HepG2 (cell line): Measurements from ENCODE around the gene C1R. TPM values are rescaled to one million over a fixed set of nuclear protein-coding genes. Genes with fewer than 3 reads are reported as not detected.

Experiments
- AKAP8 ChIP-seq: sonication (generic); formaldehyde crosslinking; IDR thresholded peaks from 2 replicates; pipeline ENCODE4 v1.5.1; 2020; ENCODE audit warnings: mild to moderate bottlenecking, missing genetic modification reagents
- EHMT2 ChIP-seq: fragments of 200-600 bp; sonication (generic); IDR thresholded peaks from 2 replicates; pipeline ENCODE4 v1.7.0; 2017; ENCODE audit warnings: antibody characterized with exemption, low read depth, low read length, borderline replicate concordance
- GFI1 ChIP-seq: sonication (generic); formaldehyde crosslinking; IDR thresholded peaks from 2 replicates; pipeline ENCODE4 v1.5.0; 2020; ENCODE audit warnings: missing genetic modification reagents, mild to moderate bottlenecking, borderline replicate concordance
- HDAC6 ChIP-seq: fragments of 200-600 bp; sonication (generic); IDR thresholded peaks from 2 replicates; pipeline ENCODE4 v1.7.0; 2017; ENCODE audit warnings: mild to moderate bottlenecking, antibody characterized with exemption, low read length, low read depth
- HMG20A ChIP-seq: IDR thresholded peaks from 2 replicates; pipeline ENCODE4 v1.6.1; 2016; ENCODE audit warnings: borderline replicate concordance
- MXD4 ChIP-seq: IDR thresholded peaks from 2 replicates; pipeline ENCODE4 v1.6.1; 2016; ENCODE audit warnings: mild to moderate bottlenecking, missing biosample characterization, missing genetic modification reagents
- MXI1 ChIP-seq: IDR thresholded peaks from 3 replicates; pipeline ENCODE4 v1.6.1; 2012; ENCODE audit warnings: low read depth, low read length, inconsistent platforms, borderline replicate concordance
- POGZ ChIP-seq: sonication (generic); formaldehyde crosslinking; IDR thresholded peaks from 2 replicates; pipeline ENCODE4 v1.4.0; 2020; ENCODE audit warnings: mild to moderate bottlenecking, missing genetic modification reagents
- RFX3 ChIP-seq: IDR thresholded peaks from 2 replicates; pipeline ENCODE4 v1.6.1; 2016; ENCODE audit warnings: missing biosample characterization, missing genetic modification reagents
- RXRB ChIP-seq: IDR thresholded peaks from 2 replicates; pipeline ENCODE4 v1.6.1; 2016; ENCODE audit warnings: borderline replicate concordance, missing genetic modification reagents, missing compliant biosample characterization
- SMARCE1 ChIP-seq: fragments of 450-650 bp; IDR thresholded peaks from 2 replicates; pipeline ENCODE4 v1.6.1; 2017; ENCODE audit warnings: borderline replicate concordance
- SUZ12 ChIP-seq: fragments of 150-350 bp; IDR thresholded peaks from 2 replicates; pipeline ENCODE4 v1.6.1; 2014; ENCODE audit warnings: low read depth, low read length
- XBP1 ChIP-seq: sonication (generic); formaldehyde crosslinking; IDR thresholded peaks from 2 replicates; pipeline ENCODE4 v1.5.0; 2020; ENCODE audit warnings: missing genetic modification reagents
- XRCC5 ChIP-seq: fragments of 200-400 bp; formaldehyde crosslinking; optimal IDR thresholded peaks from 2 replicates; pipeline ENCODE3; 2017; ENCODE audit warnings: mild to moderate bottlenecking, low read length
- ZBTB7B ChIP-seq: sonication (generic); formaldehyde crosslinking; IDR thresholded peaks from 2 replicates; pipeline ENCODE4 v1.4.0; 2020; ENCODE audit warnings: missing genetic modification reagents
- ZNF205 ChIP-seq: IDR thresholded peaks from 2 replicates; pipeline ENCODE4 v1.6.1; 2018; ENCODE audit warnings: missing biosample characterization, missing genetic modification reagents
- ZNF335 ChIP-seq: sonication (generic); formaldehyde crosslinking; IDR thresholded peaks from 2 replicates; pipeline ENCODE4 v1.4.0; 2020; ENCODE audit warnings: missing genetic modification reagents
- ZNF563 ChIP-seq: sonication (generic); formaldehyde crosslinking; IDR thresholded peaks from 2 replicates; pipeline ENCODE4 v1.8.0; 2022; ENCODE audit warnings: mild to moderate bottlenecking, moderate library complexity, missing genetic modification reagents
- ZNF839 ChIP-seq: sonication (generic); formaldehyde crosslinking; IDR thresholded peaks from 2 replicates; pipeline ENCODE4 v1.4.0; 2020; ENCODE audit warnings: missing genetic modification reagents, mild to moderate bottlenecking, borderline replicate concordance
- polyA plus RNA-seq, 8 experiments: library from polyadenylated mRNA; depleted of rRNA in 3 of 8; stranded (reverse) in 7 of 8; unstranded in 1 of 8; fragments of >200 nt; fragmentation: Illumina TruSeq in 4 of 8; extraction: Trizol in 4 of 8; gene quantifications; 2 replicates each; pipeline versions ENCODE4 v1.2.1 to v1.2.3, GENCODE V29; 2011 to 2016; ENCODE audit warnings: low read depth in 4 of 8, missing spikeins in 1 of 8, mixed read lengths in 1 of 8; ENCODE audit not compliant: insufficient read depth in 1 of 8
- total RNA-seq, 5 experiments: library from RNA; depleted of rRNA; stranded (reverse); fragments of >200 nt; fragmentation: Illumina TruSeq; extraction: Trizol; gene quantifications; 2 replicates each; pipeline ENCODE4 v1.2.3, GENCODE V29; 2016; ENCODE audit warnings: low read depth in 1 of 5
- TF ChIP-seq, protein P1 (sequence below): sonication (generic); formaldehyde crosslinking; IDR thresholded peaks from 2 replicates; pipeline ENCODE4 v1.4.0; 2020; ENCODE audit warnings: missing genetic modification reagents
- TF ChIP-seq, protein P2 (sequence below): sonication (generic); formaldehyde crosslinking; IDR thresholded peaks from 2 replicates; pipeline ENCODE4 v1.8.1; 2023; ENCODE audit warnings: mild to moderate bottlenecking, missing genetic modification reagents
- TF ChIP-seq, protein P3 (sequence below): IDR thresholded peaks from 2 replicates; pipeline ENCODE4 v1.6.1; 2016; ENCODE audit warnings: mild to moderate bottlenecking, missing biosample characterization, missing genetic modification reagents
- TF ChIP-seq, protein P4 (sequence below): IDR thresholded peaks from 2 replicates; pipeline ENCODE4 v1.6.1; 2016; ENCODE audit warnings: low read depth, missing genetic modification reagents, missing compliant biosample characterization

C1R gene
- total and polyA plus RNA-seq, 2 of the 13 experiments (the other 11 are each of a cell fraction or from before 2014, with no cell fraction given): 3.5 to 6.5 TPM

DNA sequence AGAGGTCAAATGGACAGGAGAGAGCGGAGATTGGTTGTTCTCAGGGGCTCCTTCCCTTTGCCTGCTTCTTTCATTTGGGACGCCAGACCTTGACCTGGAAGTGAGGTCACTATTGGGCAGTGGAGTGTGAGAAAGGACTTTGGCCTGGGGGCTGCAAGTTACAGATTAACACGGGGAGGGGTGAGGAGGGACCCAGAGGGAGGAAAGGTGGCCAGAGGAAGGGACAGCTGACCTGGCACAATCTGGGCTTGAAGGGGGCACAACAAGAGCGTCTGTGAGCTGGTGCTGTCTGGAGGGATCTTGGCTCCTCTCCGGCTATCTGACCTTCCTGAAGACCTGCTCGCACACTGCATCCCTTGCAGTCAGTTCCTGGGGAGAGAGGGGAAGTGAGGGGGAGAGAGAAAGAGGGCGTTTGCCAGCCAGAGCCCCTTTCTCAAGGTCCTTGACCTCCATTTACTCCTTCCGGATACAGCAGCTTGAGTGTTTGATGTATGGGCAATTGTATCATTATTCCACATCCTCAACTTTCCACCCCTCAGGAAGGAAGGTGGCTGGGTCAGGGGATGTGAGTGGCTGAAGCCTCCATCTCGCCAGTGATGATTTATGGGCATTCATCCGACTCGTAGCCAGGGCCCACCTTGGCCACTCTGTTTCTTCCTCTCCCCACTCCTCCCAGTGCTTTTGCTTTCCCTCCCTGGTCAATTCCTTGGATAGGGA, 31.7 kb upstream of the C1R start (continued):
- TF ChIP-seq SUZ12 (no peak), XRCC5 (no peak), HDAC6 (no peak), ZNF839 (CRISPR knock-in tag) (no peak), MXD4 (CRISPR knock-in tag) (no peak), ZBTB7B (CRISPR knock-in tag) (peak; percentile 92), GFI1 (no peak), ZNF563 (CRISPR knock-in tag) (no peak), ZNF335 (CRISPR knock-in tag) (no peak), AKAP8 (CRISPR knock-in tag) (no peak), RXRB (peak; percentile 98), XBP1 (CRISPR knock-in tag) (no peak), POGZ (CRISPR knock-in tag) (peak; percentile 44; the same call in 1 of the 2 replicates), MXI1 (no peak; the same call in 2 of the 3 replicates), ZNF205 (CRISPR knock-in tag) (no peak), EHMT2 (no peak), RFX3 (CRISPR knock-in tag) (no peak), SMARCE1 (no peak), HMG20A (peak; percentile 63; the same call in 1 of the 2 replicates)
- TF ChIP-seq, protein P1, sequence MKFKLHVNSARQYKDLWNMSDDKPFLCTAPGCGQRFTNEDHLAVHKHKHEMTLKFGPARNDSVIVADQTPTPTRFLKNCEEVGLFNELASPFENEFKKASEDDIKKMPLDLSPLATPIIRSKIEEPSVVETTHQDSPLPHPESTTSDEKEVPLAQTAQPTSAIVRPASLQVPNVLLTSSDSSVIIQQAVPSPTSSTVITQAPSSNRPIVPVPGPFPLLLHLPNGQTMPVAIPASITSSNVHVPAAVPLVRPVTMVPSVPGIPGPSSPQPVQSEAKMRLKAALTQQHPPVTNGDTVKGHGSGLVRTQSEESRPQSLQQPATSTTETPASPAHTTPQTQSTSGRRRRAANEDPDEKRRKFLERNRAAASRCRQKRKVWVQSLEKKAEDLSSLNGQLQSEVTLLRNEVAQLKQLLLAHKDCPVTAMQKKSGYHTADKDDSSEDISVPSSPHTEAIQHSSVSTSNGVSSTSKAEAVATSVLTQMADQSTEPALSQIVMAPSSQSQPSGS (CRISPR knock-in tag): peak; percentile 80
- TF ChIP-seq, protein P2, sequence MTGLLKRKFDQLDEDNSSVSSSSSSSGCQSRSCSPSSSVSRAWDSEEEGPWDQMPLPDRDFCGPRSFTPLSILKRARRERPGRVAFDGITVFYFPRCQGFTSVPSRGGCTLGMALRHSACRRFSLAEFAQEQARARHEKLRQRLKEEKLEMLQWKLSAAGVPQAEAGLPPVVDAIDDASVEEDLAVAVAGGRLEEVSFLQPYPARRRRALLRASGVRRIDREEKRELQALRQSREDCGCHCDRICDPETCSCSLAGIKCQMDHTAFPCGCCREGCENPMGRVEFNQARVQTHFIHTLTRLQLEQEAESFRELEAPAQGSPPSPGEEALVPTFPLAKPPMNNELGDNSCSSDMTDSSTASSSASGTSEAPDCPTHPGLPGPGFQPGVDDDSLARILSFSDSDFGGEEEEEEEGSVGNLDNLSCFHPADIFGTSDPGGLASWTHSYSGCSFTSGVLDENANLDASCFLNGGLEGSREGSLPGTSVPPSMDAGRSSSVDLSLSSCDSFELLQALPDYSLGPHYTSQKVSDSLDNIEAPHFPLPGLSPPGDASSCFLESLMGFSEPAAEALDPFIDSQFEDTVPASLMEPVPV (CRISPR knock-in tag): no peak; the same call in 1 of the 2 replicates
- TF ChIP-seq, protein P3, sequence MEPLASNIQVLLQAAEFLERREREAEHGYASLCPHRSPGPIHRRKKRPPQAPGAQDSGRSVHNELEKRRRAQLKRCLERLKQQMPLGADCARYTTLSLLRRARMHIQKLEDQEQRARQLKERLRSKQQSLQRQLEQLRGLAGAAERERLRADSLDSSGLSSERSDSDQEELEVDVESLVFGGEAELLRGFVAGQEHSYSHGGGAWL (CRISPR knock-in tag): no peak
- TF ChIP-seq, protein P4, sequence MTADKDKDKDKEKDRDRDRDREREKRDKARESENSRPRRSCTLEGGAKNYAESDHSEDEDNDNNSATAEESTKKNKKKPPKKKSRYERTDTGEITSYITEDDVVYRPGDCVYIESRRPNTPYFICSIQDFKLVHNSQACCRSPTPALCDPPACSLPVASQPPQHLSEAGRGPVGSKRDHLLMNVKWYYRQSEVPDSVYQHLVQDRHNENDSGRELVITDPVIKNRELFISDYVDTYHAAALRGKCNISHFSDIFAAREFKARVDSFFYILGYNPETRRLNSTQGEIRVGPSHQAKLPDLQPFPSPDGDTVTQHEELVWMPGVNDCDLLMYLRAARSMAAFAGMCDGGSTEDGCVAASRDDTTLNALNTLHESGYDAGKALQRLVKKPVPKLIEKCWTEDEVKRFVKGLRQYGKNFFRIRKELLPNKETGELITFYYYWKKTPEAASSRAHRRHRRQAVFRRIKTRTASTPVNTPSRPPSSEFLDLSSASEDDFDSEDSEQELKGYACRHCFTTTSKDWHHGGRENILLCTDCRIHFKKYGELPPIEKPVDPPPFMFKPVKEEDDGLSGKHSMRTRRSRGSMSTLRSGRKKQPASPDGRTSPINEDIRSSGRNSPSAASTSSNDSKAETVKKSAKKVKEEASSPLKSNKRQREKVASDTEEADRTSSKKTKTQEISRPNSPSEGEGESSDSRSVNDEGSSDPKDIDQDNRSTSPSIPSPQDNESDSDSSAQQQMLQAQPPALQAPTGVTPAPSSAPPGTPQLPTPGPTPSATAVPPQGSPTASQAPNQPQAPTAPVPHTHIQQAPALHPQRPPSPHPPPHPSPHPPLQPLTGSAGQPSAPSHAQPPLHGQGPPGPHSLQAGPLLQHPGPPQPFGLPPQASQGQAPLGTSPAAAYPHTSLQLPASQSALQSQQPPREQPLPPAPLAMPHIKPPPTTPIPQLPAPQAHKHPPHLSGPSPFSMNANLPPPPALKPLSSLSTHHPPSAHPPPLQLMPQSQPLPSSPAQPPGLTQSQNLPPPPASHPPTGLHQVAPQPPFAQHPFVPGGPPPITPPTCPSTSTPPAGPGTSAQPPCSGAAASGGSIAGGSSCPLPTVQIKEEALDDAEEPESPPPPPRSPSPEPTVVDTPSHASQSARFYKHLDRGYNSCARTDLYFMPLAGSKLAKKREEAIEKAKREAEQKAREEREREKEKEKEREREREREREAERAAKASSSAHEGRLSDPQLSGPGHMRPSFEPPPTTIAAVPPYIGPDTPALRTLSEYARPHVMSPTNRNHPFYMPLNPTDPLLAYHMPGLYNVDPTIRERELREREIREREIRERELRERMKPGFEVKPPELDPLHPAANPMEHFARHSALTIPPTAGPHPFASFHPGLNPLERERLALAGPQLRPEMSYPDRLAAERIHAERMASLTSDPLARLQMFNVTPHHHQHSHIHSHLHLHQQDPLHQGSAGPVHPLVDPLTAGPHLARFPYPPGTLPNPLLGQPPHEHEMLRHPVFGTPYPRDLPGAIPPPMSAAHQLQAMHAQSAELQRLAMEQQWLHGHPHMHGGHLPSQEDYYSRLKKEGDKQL (CRISPR knock-in tag): no peak
